NCI-H526 treated with DMSO at 0.1 percent for 48 hours (cell line): ENCODE results near the gene HOOK2.

Source experiments
- DNase-seq: peaks from one replicate; lab custom pipeline; 2025; lab: John Stamatoyannopoulos, UW

The HOOK2 gene

GRCh38 chr19:12783291-12783848 lies 8.0 kb upstream of the HOOK2 start:
- no peak for DNase-seq

- peak; percentile 18 for DNase-seq
These were observed 7.3 kb upstream of the HOOK2 start for GRCh38 chr19:12782424-12783290.

DNA sequence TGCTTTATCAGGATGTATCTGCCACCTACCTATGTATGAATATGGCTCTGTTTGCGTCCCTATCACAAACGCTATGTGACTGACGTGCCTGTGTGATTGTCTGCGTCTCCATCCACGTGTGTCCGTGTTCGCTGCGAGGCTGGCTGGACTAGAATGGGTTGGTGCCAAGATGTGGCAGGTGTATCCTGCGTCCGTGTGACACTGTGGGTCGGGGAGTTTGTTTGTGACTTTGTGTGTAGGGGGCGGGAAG lies 6.7 kb upstream of the HOOK2 start:
- no peak for DNase-seq

GRCh38 chr19:12779162-12779993 lies 4.0 kb upstream of the HOOK2 start:
- DNase-seq, result no peak

GRCh38 chr19:12778905-12779161 lies 3.5 kb upstream of the HOOK2 start:
- DNase-seq, result no peak

GRCh38 chr19:12778017-12778904 lies 2.9 kb upstream of the HOOK2 start:
- peak; percentile 31 for DNase-seq

- peak; percentile 31 for DNase-seq
These were observed 2.1 kb upstream of the HOOK2 start for GRCh38 chr19:12777217-12778016.

DNA sequence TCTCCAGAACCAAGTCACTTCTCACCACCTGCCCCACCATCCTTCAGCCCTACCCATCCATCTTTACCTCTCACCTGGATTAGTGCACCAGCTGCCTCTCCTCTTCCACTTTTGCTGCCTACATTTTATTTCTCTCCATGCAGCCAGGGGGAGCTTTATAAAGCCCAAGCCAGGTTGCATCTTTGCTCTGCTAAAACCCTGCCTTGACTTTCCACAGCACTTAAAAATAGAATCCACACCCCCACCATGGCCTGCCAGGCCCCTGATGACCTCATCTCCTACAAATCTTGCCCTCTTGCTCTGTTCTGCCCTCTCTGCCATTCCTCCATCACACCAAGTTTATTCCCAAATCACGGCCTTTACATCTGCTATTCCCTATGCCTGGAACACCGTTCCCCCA lies 1.8 kb downstream of the HOOK2 start:
- no peak for DNase-seq

- DNase-seq, result no peak
These were observed 3.0 kb downstream of the HOOK2 start for GRCh38 chr19:12772323-12772722.

- no peak for DNase-seq
These were observed 4.4 kb downstream of the HOOK2 start for GRCh38 chr19:12770922-12771321.

DNA sequence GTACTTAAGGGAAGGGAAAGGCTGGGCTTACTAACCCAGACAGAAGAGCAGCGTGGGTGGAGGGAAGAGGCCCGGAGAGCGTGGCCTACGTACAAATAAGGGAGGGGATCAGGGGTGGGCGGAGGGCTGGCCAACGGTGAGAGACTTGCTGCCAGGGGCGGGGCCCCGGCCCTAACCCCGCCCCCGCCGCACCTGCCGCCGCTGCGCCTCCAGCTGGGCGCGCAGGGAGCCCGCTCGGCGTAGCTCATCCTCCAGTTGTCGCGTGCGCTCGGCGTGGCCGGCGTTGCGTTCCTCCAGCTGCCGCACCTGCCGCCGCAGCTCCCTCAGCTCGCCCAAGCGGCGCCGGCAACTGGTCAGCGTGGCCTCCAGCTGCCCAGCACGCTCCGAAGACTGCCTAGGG lies 5.7 kb downstream of the HOOK2 start:
- peak; percentile 17 for DNase-seq

DNA sequence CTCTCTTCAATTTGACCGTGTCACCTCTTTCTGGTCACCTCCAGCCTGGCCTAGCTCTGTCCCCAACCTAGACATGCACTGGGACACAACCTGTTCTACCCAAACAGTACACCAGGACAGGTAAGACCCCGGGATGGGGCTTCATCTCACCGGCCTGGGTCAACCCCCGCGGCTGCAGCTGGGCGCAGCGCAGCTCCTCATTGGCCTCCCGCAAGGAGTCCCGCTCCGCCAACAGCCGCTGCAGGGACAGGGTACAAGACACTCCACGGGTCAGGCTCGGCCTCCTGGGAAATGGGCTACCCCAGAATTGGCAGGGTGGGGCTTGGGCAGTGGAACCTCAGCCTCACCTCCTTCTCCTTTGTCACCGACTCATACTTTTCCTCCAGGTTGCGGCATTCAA lies 7.7 kb downstream of the HOOK2 start:
- no peak for DNase-seq

DNA sequence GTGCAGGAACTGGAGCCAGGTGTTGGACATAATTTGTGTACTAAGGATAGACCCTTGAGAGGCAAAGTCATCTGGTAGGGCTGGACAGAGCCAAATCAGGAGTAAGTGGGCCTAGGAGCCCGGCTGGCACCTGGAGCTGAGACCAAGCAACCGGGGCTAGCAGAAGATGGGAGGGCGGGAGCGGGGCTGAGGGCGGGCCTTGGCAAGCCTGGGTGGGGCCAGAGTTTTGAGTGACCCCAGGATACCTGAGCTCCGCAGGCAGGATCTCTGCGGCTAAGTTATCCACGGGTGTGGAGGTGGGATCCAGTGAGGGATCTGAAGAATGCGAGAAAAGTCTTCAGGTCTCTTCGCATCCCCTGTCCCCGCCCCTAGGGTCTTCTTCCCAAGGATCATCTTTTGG lies 8.2 kb downstream of the HOOK2 start:
- no peak for DNase-seq

- DNase-seq, result peak; percentile 10
These were observed 9.3 kb downstream of the HOOK2 start for GRCh38 chr19:12766051-12766521.

DNA sequence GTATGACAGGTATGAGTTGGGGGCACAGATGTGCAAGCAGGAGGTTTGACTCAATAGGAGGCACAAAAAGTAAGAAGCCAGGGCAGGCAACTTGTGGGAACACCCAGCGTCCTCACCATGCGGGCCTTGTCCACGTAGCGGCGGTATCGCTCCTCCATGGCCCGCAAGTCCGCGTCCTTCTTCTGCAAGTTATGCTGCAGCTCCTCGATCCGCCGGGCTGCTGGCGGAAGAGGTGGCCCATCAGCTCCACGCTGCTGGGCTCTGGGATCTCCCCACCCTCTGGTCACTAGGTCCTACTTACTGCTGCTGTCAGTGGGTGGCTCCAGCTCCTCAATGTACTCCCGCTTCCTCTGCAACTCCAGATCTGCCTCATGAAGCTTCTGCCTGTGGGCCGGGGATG lies 10.7 kb downstream of the HOOK2 start:
- no peak for DNase-seq

- DNase-seq, result no peak
These were observed 12.3 kb downstream of the HOOK2 start for GRCh38 chr19:12763100-12763499.

GRCh38 chr19:12759686-12760085 lies 15.7 kb downstream of the HOOK2 start:
- no peak for DNase-seq

- DNase-seq, result peak; percentile 26
These were observed 17.6 kb downstream of the HOOK2 start for GRCh38 chr19:12757544-12758274.

DNA sequence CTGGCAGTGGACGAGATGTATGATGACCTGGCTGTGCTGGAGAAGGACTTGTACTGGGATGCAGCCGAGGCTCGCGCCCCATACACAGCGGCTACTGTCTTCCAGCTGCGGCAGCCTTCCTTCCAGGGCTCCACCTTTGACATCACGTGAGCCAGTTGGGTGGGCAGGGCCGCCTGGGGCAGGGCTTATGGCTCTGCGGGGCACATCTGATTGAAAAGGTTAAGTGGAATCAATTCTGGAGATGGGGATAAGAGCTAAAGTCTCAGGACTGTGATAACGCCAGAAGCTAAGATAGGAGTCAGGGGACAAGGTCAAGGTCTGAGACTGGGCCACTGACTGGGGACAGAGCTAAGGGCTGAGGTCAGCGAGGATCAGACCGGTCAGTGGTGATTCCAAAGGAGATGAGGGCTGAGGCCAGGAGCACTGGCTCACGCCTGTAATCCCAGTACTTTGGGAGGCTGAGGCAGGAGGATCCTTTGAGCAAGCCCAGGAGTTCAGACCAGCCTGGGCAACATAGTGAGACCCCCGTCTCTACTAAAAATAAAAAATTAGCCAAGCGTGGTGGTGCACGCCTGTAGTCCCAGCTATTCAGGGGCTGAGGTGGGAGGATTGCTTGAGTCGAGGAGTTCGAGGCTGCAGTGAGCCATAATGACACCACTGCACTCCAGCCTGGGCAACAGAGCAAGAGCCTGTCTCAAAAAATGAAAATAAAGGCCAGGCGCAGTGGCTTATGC lies 19.0 kb downstream of the HOOK2 start:
- DNase-seq, result no peak
